IMR-90 (cell line): ENCODE measurements around the gene ABCC3. TPM values are rescaled to one million over a fixed set of nuclear protein-coding genes. Genes with fewer than 3 reads are reported as not detected.

Experiments
- ELK1 ChIP-seq: fragments of 150-350 bp; IDR thresholded peaks from 2 replicates; pipeline ENCODE4 v1.6.1; 2016; ENCODE audit warnings: low read depth, mild to moderate bottlenecking, low read length, moderate library complexity, borderline replicate concordance
- polyA plus RNA-seq, 3 experiments: library from polyadenylated mRNA; depleted of rRNA; stranded (reverse); fragments of >200 nt; gene quantifications; 2 replicates each; pipeline ENCODE4 v1.2.3, GENCODE V29; 2012; ENCODE audit warnings: low replicate concordance in 1 of 3
- total RNA-seq: library from RNA; depleted of rRNA; stranded (reverse); fragments of >200 nt; gene quantifications from 2 replicates; pipeline ENCODE4 v1.2.3, GENCODE V29; 2012

The ABCC3 gene
- total and polyA plus RNA-seq, 2 of the 4 experiments (the other 2 are of a cell fraction): 3.2 to 6.6 TPM

- no peak for TF ChIP-seq ELK1
Measured at GRCh38 chr17:50689956-50690886, 55.5 kb downstream of the ABCC3 start (continued).
